SU-DHL-6 (cell line): Measurements from ENCODE around the gene DUS2.

Experiments used
- EZH2phosphoT487 ChIP-seq: fragments of 200-600 bp; sonication (generic), shearing (Covaris generic); conservative IDR thresholded peaks from 2 replicates; pipeline ENCODE4 v1.6.1; 2018; ENCODE audit warnings: mild to moderate bottlenecking, antibody characterized with exemption, low read length, moderate library complexity, mixed read lengths
- TF ChIP-seq, protein P1 (sequence below): fragments of 200-600 bp; sonication (generic); IDR thresholded peaks from one replicate; pipeline ENCODE4 v1.5.1; 2017; ENCODE audit warnings: antibody characterized with exemption, mild to moderate bottlenecking, low read length, moderate library complexity; ENCODE audit not compliant: insufficient read depth, poor library complexity, severe bottlenecking

DNA sequence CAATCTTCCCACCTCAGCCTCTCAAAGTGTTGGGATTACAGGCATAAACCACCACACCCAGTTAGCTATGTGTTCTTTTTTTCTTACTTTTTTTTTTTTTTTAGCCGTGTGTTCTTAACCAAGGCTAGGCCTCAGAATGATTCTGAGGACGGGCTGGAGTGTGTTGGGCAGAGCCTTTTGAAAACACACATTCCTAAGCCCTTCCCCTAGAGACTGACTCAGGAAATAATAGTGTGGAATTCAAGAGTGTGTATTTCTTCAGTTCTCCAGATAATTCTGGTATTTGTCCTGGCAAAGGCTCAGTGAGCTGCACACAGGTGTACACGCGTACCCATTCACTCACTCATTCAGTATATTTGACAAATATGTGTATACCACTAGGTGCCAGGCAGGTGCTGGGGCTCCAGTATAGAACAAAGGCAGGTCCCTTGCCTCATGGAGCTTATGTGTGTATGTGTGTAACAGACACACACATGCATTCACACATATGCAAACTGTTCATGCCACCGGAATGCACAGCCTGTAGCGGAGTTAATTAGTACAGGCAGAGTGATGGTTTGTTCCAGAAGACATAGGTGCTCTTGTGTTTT is 42.7 kb downstream of the DUS2 start:
- TF ChIP-seq, protein P1, sequence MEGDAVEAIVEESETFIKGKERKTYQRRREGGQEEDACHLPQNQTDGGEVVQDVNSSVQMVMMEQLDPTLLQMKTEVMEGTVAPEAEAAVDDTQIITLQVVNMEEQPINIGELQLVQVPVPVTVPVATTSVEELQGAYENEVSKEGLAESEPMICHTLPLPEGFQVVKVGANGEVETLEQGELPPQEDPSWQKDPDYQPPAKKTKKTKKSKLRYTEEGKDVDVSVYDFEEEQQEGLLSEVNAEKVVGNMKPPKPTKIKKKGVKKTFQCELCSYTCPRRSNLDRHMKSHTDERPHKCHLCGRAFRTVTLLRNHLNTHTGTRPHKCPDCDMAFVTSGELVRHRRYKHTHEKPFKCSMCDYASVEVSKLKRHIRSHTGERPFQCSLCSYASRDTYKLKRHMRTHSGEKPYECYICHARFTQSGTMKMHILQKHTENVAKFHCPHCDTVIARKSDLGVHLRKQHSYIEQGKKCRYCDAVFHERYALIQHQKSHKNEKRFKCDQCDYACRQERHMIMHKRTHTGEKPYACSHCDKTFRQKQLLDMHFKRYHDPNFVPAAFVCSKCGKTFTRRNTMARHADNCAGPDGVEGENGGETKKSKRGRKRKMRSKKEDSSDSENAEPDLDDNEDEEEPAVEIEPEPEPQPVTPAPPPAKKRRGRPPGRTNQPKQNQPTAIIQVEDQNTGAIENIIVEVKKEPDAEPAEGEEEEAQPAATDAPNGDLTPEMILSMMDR: no peak
- TF ChIP-seq EZH2phosphoT487: no peak
